Lower leg skin (tissue), 4 donors: ENCODE results near the gene LRIT3. TPM values are rescaled to one million over a fixed set of nuclear protein-coding genes. Genes with fewer than 3 reads are reported as not detected.

Source experiments
- DNase-seq, 2 donors: peaks; one replicate each; pipeline ENCODE4 v3.0.0-alpha.2; 2019; ENCODE audit warnings: low spot score in 2 of 2
- H3K4me3 ChIP-seq: fragments of 200-600 bp; sonication (generic); 2 replicates; pipeline ENCODE4 v1.5.1; 2017; ENCODE audit warnings: mild to moderate bottlenecking, low read depth; ENCODE audit not compliant: poor library complexity, severe bottlenecking
- POLR2A ChIP-seq, 2 donors: fragments of 450-650 bp; IDR thresholded peaks; one replicate each; pipeline ENCODE4 v1.6.1; 2016 to 2017; ENCODE audit warnings: antibody characterized with exemption in 2 of 2, mild to moderate bottlenecking in 1 of 2, moderate library complexity in 1 of 2
- WGBS, 2 donors: methylation state at CpG; one replicate each; pipeline ENCODE4 v1.1.5; 2018; 5-methylcytosine and 5-hydroxymethylcytosine counted together
- intact Hi-C: fragments of 100-400 bp; cut with DNase I; formaldehyde crosslinking; loops from one replicate; pipeline ENCODE4 v1.15.0; 2023; ENCODE audit warnings: low total_unique reads
- total RNA-seq, 4 donors: library from RNA; depleted of rRNA; stranded (reverse); fragments of >200 nt; gene quantifications; one replicate each; pipeline ENCODE4 v1.1.0, GENCODE V29; 2016
- TF ChIP-seq, protein P1 (sequence below), 3 donors: fragments of 450-650 bp; IDR thresholded peaks; one replicate each; pipeline ENCODE4 v1.5.1; 2016; ENCODE audit warnings: antibody characterized with exemption in 3 of 3, mild to moderate bottlenecking in 3 of 3, moderate library complexity in 2 of 3

LRIT3 gene
- total RNA-seq, 4 donors from 2014 or later: 0.21 to 0.42 TPM; not detected in 2

DNA sequence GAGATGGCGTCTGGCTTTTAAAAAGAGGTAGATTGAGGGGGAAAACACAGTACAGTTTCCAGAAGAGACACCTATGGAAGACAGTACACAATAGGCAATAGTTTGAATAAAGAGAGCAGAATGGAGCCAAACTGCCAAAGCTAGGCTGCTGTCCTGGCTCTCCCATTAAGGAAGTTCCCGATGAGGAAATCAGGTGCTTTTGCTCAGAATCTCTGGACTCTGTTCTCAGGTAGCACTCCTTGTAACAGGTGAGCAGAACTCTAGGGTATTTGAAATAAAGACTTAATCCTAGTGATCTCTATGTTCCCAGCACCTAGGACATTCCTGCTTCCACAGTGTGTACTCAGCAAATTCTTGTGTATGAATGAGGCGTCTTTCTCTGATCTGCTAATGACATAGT lies 66.4 kb downstream of the LRIT3 start:
- intact Hi-C loops: no loop called here
- no peak overlapping the region for H3K4me3 ChIP-seq
- DNase-seq: no peak
- 81 to 93% methylated on average over 3 of the region's 3 CpGs for WGBS, 2 donors
- TF ChIP-seq POLR2A (IDR thresholded peaks at IDR 0.05): no peak
- TF ChIP-seq, protein P1, sequence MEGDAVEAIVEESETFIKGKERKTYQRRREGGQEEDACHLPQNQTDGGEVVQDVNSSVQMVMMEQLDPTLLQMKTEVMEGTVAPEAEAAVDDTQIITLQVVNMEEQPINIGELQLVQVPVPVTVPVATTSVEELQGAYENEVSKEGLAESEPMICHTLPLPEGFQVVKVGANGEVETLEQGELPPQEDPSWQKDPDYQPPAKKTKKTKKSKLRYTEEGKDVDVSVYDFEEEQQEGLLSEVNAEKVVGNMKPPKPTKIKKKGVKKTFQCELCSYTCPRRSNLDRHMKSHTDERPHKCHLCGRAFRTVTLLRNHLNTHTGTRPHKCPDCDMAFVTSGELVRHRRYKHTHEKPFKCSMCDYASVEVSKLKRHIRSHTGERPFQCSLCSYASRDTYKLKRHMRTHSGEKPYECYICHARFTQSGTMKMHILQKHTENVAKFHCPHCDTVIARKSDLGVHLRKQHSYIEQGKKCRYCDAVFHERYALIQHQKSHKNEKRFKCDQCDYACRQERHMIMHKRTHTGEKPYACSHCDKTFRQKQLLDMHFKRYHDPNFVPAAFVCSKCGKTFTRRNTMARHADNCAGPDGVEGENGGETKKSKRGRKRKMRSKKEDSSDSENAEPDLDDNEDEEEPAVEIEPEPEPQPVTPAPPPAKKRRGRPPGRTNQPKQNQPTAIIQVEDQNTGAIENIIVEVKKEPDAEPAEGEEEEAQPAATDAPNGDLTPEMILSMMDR (IDR thresholded peaks at IDR 0.05): no peak

DNA sequence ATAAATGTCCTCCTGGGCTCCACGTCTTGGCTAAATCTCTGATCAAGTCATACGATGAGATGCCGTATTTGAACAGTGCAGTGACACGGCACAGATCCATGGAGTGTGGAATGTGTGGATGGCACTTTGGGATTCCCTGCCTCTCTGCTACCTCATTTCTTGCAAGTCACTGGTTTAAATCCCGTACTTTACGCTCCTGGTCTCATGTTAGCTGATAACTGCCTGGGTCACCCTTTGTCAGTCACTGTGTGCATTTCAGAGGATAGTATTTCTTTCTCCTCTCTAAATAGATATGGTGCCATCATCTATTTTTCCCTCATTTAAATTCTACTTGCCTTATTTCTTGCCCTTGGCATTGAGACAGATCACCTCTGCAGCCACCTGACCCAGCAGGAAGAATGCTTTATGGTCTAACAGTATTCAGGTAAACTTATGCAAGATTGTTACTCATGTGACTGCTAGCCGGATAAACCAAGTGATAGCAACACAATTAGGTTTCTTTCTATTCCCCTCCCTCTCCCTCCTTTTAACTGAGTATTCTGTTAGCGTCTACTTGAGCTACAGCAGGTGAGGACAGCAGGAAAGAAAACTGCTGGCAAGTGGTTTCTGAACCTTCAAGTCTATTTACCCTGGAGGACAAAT lies 67.6 kb downstream of the LRIT3 start:
- TF ChIP-seq, protein P1 (IDR thresholded peaks at IDR 0.05): no peak
- no peak for TF ChIP-seq POLR2A (IDR thresholded peaks at IDR 0.05)
- no peak for DNase-seq
- intact Hi-C loops: no loop called here
- H3K4me3 ChIP-seq: no peak overlapping the region
- whole genome bisulfite sequencing, 2 donors: 72 to 79% methylated on average over 8 of the region's 8 CpGs

DNA sequence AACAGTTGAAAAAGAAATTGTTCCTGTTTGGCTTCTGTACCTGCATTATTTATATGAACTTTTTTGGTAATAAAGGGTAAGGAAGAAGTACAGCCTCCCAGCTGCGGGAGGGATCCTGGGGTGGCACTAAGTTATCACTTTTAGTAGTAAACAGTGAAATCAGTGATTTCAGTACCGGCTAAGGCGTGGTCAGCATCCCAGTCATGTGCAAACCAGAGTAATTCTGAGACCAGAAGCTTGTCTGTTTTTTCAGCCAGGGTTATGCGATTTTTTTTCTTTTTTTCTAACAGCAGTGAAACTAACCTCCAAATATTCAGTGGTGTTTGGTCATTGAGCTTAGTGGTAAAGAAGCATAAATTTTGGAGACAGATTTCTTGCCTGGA lies 68.1 kb downstream of the LRIT3 start:
- 44 to 53% methylated on average over 4 of the region's 4 CpGs for WGBS, 2 donors
- intact Hi-C loops: no loop called here
- no peak overlapping the region for H3K4me3 ChIP-seq
- no peak for DNase-seq
- TF ChIP-seq, protein P1 (IDR thresholded peaks at IDR 0.05): no peak
- TF ChIP-seq POLR2A (IDR thresholded peaks at IDR 0.05): no peak

DNA sequence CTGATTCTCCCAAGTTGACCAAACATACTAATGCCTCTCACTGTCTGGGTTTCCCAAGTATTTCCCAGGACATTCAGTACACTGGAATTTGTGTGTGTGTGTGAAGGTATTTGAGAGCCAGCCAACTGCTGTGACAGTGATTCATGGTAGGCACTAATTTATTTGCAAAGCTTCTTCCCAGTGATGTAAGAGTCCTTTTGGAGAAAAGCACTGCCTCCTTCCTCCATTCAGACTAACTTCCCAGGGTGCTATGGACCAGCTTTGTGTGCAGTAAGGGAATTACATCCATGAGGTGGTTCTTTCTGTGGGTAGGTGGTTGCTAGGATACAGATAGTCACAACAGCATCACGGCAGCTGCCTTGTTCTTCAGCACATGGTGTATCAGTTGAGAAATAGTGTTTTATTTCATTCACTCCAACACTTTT lies 73.5 kb downstream of the LRIT3 start:
- H3K4me3 ChIP-seq: no peak overlapping the region
- WGBS, 2 donors: 27 to 67% methylated on average over 1 of the region's 1 CpG
- TF ChIP-seq POLR2A (IDR thresholded peaks at IDR 0.05): no peak
- TF ChIP-seq, protein P1 (IDR thresholded peaks at IDR 0.05): no peak
- DNase-seq: no peak
- intact Hi-C loops: no loop called here

Other genes with a start within 250 kb of the LRIT3 start
- 10 to 100 TPM; 10.8 to 24.2 (median 19.9) TPM for gene CASP6, start 144.7 kb upstream of the LRIT3 start, total RNA-seq
- 10 to 100 TPM; 14.7 to 19.1 (median 17.4) TPM for gene PLA2G12A, start 118.0 kb upstream of the LRIT3 start, total RNA-seq
- 1 to 10 TPM; 1.1 to 6.0 (median 2.8) TPM for gene CFI, start 46.1 kb upstream of the LRIT3 start, total RNA-seq
- 10 to 100 TPM in 1 of 4 donors, 1 to 10 TPM in 3; 2.2 to 15.6 (median 7.8) TPM for gene GAR1, start 32.3 kb upstream of the LRIT3 start, total RNA-seq
- gene RRH, start 20.1 kb upstream of the LRIT3 start, total RNA-seq: under 1 TPM in 1 of 4 donors, not detected in 3; 0.34 TPM
- gene EGF, start 64.8 kb downstream of the LRIT3 start, total RNA-seq: 1 to 10 TPM; 1.5 to 3.9 (median 2.3) TPM